GM19468 (cell line): Measurements from ENCODE around the gene GADD45G.

ENCODE experiments used
- ATAC-seq: cut with Tn5 transposase; IDR thresholded peaks from one replicate; pipeline ENCODE4 v1.9.1; 2021; ENCODE audit warnings: mild to moderate bottlenecking, moderate library complexity, moderate number of reproducible peaks; ENCODE audit not compliant: unreplicated experiment; ENCODE audit errors: extremely low read depth

GADD45G gene

DNA sequence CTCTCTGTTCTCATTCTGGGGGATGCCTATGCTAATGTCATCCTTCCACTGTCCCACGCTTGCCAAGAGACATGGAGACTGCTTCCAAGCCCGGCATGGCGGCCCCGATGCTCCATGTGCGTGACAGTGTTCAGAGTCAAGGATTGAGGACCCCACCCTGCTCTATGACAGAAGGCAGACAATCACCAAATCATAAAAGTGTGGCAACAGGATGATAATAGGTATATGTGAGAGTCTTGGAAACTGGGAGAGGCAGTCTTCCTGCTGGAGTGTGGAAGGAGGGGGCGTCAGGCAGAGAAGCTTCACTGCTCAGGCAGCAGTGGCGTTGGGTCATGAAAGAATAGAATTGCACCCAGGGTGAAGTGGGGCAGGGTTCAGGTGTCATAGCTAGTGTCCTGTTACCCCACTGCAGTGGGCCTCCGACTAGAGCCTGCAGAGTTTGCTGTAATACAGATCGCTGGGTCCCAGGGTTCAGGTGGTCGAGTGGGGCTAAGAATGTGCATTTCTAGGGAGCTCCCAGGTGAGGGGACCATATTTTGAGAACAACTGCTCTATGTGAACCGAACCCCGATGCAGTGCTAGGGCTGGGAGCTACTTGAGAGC lies 12.5 kb upstream of the GADD45G start:
- no peak for ATAC-seq

DNA sequence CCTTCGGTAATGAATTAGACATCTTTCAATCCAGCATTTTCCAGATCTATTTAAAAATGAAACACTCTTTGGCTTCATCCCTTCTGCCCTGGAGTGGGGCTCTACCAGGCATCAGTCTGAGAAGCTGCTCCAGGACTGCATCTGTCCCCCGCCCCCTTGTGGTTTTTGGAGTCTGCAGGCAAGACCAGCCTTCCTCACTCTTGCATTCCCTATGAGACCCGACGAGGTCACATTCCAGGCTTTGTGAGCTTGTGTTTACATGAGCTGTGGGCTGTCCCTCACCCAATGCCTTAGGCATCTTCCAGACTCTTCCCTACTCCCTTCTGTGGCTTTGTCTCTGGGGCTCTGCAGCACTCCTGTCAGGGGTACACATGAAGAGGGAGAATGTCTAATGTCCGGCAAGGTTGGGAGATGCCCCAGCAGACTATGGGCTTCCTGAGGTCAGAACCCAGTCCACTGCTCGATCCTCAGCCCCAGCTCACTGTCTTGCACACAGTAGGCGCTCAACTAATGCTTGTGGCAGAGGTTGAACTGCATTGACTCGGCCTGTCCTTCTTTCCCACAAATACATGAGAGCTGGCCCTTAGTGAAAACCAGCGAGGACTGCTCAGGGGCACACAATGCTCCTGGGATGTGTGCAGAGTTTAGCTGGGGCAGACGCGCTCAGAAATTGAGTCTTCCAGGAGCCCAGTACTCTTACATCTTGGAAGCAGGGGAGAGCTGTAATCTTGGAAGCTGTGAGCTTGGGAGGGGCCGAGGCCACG lies 11.7 kb upstream of the GADD45G start:
- no peak for ATAC-seq

DNA sequence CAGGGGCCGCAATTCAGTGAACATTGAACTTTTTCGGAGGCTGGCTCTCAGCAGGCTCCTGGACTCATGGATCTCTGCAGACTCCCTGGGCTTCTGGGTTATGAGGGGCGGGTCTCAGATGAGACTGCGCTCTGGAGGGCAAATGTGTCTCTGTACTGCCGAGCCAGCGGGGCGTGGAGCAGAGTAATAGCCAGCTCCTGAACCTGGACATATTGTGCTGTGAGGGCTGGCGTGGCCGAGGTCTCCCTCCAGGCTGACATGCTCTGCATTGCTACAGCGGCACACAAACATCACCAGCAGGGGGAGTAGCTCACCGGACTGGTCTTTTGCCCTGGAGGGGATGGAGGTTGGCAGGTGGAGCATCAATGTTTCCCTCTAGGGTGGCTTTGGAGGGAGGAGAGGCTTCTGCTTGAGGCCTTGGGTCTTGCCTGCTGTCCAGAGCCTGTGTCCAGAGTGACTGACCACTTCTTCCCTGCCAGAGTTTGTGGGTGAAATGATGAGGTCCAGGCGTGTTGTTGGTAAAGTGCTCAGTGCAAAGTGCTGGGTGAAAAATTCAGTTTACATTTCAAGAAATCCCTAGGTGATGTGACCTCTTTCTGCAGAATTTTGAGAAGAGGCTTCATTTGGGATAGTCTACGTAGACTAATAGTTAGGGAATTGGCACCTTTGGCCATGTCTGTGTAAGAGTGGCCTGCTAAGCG lies 10.9 kb upstream of the GADD45G start:
- ATAC-seq: peak; percentile 26

DNA sequence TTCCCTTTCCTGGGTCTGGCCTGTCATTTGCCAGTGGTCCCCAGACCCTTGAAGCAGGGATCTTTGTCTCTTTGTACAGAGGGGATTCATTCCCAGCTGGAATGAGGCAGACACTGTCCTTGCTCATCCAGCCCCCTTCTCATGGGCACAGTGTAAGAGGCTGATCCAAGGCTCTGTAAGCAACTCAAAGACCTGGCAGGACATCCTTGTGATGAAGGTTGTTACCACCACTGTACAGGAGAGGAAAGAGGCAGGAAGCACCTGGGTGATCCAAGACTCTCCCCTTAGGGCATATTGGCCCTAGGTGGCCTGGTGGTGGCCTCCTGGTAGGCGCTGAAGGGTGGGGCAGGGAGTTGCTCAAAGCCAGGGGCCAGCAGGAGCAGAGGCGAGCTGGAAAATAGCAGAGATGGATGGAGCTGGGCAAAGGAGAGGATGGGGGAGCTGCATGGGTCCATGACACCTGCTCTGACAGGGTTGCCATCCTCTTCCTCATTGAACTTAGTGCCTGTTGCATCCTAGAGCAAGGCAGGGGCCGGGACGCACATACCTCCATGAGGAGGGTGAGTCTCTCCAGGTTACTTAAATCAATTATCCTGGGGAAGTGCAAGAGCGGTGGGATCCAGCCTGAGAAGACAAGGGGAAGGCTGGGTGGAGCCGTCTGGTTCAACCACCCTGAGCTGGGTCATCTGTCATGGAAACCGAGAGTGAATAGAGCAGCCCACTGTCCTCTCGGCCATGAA lies 9.8 kb upstream of the GADD45G start:
- no peak for ATAC-seq

DNA sequence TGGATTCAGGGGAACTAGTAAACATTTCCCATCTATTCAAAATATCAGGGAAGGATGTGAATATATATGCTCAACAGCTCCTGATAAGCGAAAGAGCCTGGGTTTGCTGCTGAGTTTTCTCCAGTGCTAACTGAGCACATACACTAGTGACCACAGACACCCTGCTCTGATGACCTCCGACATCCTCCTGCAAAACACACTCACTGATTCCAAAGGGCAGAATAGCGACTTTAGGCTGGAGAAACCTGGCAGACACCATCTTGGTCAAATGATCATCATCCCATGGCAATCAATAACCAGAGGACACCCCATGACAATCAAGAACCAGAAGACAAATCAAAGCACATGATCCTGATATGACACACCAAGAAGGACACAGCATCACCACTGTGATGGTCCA lies 9.2 kb upstream of the GADD45G start:
- ATAC-seq: no peak

DNA sequence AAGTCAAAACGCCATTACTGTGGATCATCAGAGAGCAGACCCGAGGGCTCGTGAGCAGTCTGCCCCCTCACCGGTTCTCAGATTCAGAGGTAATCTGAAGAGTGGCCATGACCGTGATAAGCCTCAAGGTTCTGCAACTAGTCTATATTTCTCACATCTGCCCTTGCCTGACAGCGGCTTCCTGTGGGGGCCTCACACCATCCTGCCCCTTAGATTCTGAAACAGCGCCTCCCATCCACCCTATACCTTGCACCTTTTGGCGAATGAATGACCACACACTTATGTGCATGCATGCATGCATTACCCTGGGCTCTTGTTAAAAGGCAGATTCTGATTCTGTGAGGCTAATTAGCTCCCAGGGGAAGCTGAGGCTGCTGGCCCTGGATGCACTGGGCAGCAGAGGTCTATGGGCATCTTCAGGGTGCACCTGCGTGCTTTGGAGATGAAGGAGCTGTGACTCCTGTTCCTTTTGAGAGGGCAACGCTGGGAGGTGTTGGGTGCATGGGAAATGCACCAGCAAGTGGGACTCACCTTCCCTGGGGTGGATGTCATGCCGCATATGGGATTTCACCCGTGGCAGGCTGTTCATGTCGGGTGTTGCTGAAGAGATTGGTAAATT lies 7.8 kb upstream of the GADD45G start:
- ATAC-seq: no peak

DNA sequence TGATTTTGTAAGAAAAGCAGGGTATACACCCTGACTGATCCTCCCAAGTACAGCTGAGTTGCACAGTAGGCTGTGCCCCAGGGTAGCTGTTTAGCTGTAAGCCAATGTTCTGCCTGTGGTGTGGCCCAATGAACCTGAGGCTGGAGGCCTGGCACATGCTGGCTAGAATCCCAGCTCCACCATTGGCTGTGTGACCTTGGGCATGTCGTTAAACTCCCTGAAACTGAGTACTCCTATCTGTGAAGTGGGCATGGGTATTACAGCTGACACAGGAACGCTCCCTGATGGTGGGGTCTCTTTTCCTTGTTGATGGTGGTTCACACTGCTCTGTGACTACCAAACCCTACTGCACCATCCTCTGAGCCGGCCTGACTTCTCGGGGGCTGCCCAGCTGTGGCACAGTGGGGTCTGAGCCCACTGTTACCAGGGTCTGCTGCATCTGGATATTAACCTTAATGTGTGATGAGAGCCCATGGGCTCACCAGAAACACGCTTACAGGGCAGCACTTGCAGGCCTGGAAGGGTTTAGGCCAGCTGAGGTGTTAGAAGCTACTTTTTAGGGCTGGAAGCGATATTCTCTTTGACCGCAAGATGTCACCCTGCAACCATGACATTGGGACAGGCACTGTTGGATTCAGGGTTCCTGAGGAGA lies 7.0 kb upstream of the GADD45G start:
- ATAC-seq: peak; percentile 59

DNA sequence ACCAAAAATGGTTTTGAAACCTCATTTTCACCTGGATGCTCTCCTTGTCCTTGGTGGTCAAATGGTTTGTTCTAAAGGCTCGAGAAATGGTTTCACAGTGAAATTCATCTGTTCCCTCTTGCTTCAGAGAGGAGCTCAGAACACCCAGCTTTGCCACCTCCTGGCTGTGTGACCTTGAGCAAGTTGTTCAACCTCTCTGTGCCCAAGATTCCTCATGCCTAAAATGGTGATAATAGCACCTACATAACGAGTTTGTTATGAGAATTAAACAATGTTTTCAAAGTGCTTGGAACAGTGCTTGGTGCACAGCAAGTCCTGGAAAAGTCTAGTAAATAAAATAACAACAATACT lies 6.5 kb upstream of the GADD45G start:
- ATAC-seq: no peak

DNA sequence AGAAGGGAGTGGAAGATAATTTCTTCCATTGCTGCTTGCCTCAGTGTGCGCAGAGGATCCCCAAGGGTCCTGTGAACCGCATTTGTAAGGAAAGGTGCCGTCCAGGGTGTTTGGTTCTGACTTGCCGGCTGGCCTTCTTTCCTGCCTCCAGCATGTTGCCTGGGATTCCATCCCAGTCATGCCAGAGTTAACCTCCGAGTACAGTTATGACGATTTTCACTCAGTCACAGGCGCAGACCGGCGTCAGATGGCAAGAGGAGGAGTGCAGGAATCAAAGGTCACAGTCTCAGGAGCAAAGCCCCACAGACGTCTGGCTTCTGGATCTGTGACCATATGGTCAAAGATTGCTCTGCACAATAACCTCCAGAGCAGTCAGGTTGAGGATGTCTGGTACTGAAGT lies 5.9 kb upstream of the GADD45G start:
- no peak for ATAC-seq

DNA sequence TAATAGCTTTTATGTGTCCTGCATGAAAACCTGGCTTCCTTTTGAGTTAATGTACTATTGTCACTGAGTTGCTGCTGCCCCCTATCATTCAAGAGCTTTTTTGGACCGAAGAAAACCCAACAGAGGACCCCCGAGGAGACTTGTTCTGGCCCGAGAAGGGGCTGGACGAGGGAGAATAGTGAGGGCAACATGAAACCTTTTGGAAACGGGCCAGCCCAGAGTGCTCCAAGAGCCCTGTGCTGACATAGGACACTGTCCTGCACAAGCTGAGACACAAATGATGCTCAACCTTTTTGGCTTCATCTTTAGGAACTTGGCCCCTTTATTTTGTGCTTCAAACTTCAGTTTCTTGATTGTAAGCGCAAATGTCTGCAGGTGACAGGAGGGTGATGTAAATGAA lies 4.0 kb upstream of the GADD45G start:
- no peak for ATAC-seq

DNA sequence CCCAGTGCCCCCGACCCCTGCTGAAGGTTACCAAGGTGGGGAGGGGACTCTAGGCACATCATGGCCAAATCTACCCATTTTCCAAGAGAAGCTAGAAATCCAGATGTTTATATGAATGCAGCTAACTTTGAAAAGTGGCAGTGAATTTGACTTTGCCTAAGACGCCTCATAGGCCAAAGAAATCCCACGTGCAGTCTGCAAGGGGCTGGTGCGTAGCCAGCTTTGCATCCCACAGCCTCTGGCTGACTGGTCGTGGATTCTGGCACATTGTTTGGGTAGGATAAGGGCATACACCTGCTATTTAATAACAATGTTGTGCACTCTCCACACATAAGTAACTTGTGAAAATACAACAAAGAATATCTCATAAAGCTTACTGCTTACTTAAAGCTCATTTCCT lies 3.5 kb upstream of the GADD45G start:
- no peak for ATAC-seq

DNA sequence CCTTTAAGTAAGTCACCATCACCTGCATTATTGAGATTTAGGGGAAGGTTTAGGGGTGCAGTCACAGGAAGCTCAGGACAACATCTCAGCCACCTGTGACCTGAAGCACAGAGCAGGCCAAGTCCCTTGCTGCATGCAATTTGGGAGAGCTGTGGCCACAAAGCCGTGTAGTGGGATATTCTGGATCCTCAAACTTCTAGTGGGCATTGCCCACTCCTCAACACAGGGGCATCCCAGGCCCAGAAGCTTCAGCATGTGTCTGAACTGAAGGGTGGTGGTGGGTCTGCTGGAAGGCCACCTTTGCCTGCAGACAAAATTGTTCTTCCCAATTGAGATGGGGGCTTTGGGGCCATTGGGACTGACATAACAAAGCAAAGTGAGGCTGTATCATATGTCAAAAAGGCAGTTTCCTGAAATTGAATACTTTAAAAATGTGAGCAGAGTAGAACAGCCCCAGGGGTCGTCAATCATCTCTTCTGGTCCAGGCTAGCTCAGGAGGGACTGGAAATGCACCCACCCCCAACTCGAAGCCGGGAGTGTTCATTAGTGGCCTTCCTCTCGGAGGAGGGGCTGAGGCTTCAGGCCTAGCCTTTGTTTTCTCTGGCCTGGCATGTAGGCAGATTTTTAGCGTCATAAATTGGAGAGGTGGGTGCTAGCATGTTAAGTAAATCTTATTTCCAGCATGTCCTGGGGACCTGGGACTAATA lies 2.8 kb upstream of the GADD45G start:
- no peak for ATAC-seq

DNA sequence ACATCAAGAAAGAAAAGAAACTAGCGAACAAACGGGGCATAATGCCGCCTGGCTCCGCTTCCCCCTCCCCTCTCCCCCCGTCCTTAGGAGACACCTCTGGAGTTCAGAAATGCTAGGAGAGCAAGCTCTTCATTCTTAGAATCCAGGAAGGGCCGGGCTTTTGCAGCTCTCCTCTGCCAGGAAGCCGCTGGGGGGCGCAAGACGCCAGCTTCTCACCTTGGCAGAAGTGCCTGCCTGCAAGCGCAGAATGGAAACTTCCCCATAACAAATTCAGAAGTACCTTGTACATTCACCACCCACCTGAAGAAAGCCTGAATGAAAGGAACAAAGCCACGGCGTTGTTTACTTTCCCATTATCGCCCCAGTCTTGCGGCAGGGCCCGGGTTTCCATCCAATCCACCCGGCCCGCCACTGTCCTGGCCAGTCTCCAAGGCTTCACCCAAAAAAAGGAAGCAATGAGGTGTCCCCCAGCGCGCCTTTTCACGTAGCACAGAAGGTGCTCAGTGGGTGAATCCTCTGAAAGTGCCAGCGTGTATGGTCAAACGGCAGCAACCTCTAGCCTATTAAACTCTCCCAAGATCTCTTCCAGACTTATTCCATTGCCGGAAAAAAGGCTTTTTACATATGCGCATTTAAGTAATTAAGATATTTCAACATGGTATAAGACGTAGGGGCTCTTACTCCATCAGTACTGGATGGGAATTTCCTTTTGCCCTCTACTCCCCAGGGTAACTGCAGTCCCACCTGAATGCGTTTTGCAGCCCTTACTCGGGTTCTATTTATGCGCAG lies 1.6 kb upstream of the GADD45G start:
- no peak for ATAC-seq

DNA sequence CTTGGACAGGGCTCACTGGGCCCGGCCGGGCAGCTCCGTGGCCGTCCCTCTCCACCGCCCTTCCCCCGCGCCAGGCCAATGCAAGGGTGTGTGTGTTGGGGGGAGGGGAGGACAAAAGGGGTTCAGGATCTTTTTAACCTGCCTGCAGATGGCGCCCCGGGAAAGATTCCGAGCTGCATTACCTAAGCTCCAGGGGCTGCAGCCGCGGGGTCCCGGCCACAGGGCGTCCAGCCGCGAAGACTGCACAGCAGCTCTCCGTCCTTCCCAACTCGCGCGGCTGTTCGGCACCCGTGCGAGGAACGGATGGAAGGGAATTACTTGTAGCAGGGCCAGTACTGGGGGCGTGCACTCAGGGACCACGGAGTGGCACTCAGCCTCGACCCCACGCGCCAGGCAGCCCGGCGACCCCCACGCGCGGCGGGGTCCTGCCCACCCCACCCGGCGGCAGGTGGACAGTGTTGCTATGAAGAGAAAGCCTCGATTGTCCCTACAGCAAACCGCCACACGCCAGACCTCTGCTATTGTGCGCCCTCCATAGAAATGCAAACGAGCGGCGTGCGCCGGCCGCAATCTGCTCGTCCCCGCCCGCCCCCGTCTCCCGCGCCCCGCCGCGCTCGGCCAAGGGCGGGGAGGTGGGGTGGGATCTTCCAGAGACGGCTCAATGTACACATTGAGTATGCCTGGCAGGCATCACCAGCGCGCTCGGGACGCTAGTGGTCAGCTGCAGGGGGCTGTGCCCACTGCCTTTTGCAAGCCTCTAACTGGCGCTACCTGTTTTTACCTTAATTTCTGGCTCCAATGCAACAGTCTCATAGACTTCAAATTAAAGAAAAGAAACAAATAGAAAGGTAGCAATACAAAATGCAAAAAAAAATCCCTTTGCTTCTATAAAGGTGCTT lies 796 bp upstream of the GADD45G start:
- no peak for ATAC-seq

DNA sequence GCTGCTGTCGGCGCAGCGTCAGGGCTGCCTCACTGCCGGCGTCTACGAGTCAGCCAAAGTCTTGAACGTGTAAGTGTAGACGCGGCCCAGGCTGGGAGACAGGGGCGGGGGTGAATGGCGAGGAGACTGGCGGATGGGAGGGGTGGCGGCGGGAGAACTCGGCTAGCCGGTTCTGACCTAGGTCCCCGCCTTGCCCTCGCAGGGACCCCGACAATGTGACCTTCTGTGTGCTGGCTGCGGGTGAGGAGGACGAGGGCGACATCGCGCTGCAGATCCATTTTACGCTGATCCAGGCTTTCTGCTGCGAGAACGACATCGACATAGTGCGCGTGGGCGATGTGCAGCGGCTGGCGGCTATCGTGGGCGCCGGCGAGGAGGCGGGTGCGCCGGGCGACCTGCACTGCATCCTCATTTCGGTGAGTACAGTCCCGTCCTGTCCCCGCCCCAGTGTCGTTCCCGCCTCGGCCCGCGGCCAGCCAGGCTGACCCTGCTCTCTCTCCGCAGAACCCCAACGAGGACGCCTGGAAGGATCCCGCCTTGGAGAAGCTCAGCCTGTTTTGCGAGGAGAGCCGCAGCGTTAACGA lies 745 bp downstream of the GADD45G start:
- no peak for ATAC-seq

DNA sequence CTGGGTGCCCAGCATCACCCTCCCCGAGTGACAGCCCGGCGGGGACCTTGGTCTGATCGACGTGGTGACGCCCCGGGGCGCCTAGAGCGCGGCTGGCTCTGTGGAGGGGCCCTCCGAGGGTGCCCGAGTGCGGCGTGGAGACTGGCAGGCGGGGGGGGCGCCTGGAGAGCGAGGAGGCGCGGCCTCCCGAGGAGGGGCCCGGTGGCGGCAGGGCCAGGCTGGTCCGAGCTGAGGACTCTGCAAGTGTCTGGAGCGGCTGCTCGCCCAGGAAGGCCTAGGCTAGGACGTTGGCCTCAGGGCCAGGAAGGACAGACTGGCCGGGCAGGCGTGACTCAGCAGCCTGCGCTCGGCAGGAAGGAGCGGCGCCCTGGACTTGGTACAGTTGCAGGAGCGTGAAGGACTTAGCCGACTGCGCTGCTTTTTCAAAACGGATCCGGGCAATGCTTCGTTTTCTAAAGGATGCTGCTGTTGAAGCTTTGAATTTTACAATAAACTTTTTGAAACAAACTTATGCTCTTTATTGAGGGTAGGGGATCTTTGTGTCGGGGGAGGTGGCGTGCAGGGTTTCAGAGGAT lies 1.3 kb downstream of the GADD45G start:
- no peak for ATAC-seq
